H1 (cell line): ENCODE measurements around the gene AGBL1. TPM values are rescaled to one million over a fixed set of nuclear protein-coding genes. Genes with fewer than 3 reads are reported as not detected.

ENCODE experiments used
- ATF3 ChIP-seq: IDR thresholded peaks from 2 replicates; pipeline ENCODE4 v1.6.1; 2011; ENCODE audit warnings: low read depth, mild to moderate bottlenecking, low read length; ENCODE audit not compliant: insufficient read depth
- CHD7 ChIP-seq: fragments of 300-600 bp; sonication (generic); IDR thresholded peaks from 2 replicates; pipeline ENCODE4 v1.7.1; 2012; ENCODE audit warnings: low read length, moderate library complexity, mild to moderate bottlenecking, inconsistent platforms; ENCODE audit not compliant: insufficient replicate concordance
- FOSL1 ChIP-seq: IDR thresholded peaks from 2 replicates; pipeline ENCODE4 v1.6.1; 2011; ENCODE audit warnings: mild to moderate bottlenecking, low read depth, low read length, moderate library complexity; ENCODE audit not compliant: insufficient read depth
- POU5F1 ChIP-seq: IDR thresholded peaks from 2 replicates; pipeline ENCODE4 v1.6.1; 2011; ENCODE audit warnings: low read depth, mild to moderate bottlenecking, low read length, moderate library complexity
- SP2 ChIP-seq: IDR thresholded peaks from 2 replicates; pipeline ENCODE4 v1.6.1; 2012; ENCODE audit warnings: mild to moderate bottlenecking, low read length, inconsistent platforms
- polyA plus RNA-seq, 7 experiments: library from polyadenylated mRNA; depleted of rRNA in 3 of 7; stranded (reverse) in 5 of 7; unstranded in 2 of 7; fragments of >200 nt in 5 of 7; fragments of 200-250 nt in 2 of 7; gene quantifications; 1 replicate in 5 of 7; 2 replicates in 1 of 7; 4 replicates in 1 of 7; pipeline versions ENCODE4 v1.2.1 to v1.2.3, GENCODE V29; 2011 to 2013; ENCODE audit warnings: missing spikeins in 2 of 7, mixed read lengths in 2 of 7
- total RNA-seq: library from RNA; stranded (reverse); fragmentation: NEBNext Ultra II Directional; extraction: Animal tissue kit (Norgen Biotek cat#: 25700); gene quantifications from 2 replicates; pipeline ENCODE4 v1.2.1, GENCODE V29; 2021

AGBL1 gene
- total and polyA plus RNA-seq, 2 of the 8 experiments (the other 6 are each of a cell fraction or from before 2014, with no cell fraction given): not detected

DNA sequence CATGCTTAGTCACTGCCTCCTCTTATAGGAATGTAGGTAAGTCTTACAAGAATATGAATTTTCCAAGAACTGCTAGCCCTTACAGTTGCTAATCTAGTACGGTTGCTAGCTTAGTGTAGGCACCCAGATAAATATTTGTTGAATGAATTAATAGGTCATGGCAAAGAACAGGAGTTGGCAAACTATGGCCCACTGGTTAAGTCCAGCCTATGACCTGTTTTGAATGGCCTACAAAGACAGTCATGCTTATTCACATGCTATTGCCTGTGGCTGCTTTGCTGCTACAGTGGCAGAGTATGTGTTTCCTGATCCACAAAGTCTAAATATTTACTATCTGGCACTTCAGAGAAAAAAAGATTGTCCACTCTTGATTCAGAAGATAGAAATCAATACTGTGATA lies 631.8 kb downstream of the AGBL1 start (continued):
- no peak for TF ChIP-seq CHD7
- no peak for TF ChIP-seq ATF3
- no peak for TF ChIP-seq POU5F1
- no peak for TF ChIP-seq SP2
- TF ChIP-seq FOSL1: no peak
